Peyer's patch (tissue), 4 donors: Measurements from ENCODE around the gene SHISA2.

ENCODE experiments used
- POLR2A ChIP-seq, 2 donors: fragments of 450-650 bp; IDR thresholded peaks; one replicate each; pipeline ENCODE4 v1.5.1; 2017; ENCODE audit warnings: antibody characterized with exemption in 2 of 2, mild to moderate bottlenecking in 2 of 2, moderate library complexity in 2 of 2
- TF ChIP-seq, protein P1 (sequence below), 6 experiments: fragments of 450-650 bp in 4 of 6; fragments of 200-600 bp in 2 of 6; sonication (generic) in 1 of 6; IDR thresholded peaks; one replicate each; pipeline ENCODE4 v1.5.1; 2017 to 2019; ENCODE audit warnings: antibody characterized with exemption in 6 of 6, mild to moderate bottlenecking in 3 of 6, moderate library complexity in 1 of 6

- TF ChIP-seq, protein P1, sequence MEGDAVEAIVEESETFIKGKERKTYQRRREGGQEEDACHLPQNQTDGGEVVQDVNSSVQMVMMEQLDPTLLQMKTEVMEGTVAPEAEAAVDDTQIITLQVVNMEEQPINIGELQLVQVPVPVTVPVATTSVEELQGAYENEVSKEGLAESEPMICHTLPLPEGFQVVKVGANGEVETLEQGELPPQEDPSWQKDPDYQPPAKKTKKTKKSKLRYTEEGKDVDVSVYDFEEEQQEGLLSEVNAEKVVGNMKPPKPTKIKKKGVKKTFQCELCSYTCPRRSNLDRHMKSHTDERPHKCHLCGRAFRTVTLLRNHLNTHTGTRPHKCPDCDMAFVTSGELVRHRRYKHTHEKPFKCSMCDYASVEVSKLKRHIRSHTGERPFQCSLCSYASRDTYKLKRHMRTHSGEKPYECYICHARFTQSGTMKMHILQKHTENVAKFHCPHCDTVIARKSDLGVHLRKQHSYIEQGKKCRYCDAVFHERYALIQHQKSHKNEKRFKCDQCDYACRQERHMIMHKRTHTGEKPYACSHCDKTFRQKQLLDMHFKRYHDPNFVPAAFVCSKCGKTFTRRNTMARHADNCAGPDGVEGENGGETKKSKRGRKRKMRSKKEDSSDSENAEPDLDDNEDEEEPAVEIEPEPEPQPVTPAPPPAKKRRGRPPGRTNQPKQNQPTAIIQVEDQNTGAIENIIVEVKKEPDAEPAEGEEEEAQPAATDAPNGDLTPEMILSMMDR (IDR thresholded peaks at IDR 0.05): no peak
- TF ChIP-seq POLR2A (IDR thresholded peaks at IDR 0.05): no peak
These were observed 14.5 kb downstream of the SHISA2 start for GRCh38 chr13:26037302-26037701.
